HG03432 (cell line): ENCODE results near the gene RAB27B.
"Not testable (repeated sequence)": the region's sequence is repeated elsewhere in the genome, so short reads cannot be mapped to it uniquely, and the experiment has no call there.

ENCODE experiments used
- ATAC-seq: cut with Tn5 transposase; IDR thresholded peaks from one replicate; pipeline ENCODE4 v1.9.1; 2021; ENCODE audit warnings: mild to moderate bottlenecking, moderate library complexity; ENCODE audit not compliant: unreplicated experiment

RAB27B gene, protein sequence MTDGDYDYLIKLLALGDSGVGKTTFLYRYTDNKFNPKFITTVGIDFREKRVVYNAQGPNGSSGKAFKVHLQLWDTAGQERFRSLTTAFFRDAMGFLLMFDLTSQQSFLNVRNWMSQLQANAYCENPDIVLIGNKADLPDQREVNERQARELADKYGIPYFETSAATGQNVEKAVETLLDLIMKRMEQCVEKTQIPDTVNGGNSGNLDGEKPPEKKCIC

DNA sequence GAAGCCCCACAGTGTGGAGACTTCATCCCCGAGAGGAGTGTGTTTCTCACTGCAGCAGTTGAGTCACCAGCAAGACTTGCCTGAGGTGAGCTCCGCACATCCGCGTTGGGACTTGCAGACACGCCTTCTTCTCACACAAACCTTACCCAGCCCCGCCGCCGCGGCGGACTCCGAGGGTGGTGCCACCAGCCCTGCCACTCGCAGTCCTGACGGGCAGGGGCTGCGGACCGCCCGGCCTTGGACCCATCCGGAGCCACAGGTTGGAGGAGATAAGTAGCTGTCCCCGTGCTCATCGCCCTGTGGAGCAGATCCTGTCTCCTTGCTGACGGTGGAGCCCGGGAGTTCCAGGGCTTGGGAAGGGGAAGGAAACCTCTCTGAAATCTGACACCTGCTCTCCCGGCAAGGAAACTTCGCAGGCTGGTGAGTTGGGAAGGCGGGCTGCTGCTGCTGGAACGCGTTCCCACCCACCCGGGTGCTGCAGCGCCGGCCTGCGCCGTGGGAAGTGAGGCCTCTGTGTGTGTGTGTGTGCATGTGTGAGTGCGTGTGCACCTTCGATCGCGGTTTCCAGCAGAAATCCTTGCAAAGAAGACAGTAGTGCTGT, at the start of gene RAB27B:
RAB27B (plus strand) TSS at position 197 of the 601 bp plus-strand sequence. CDS start 49,109 bp downstream, outside the sequence.
- ATAC-seq: peak; percentile 76

DNA sequence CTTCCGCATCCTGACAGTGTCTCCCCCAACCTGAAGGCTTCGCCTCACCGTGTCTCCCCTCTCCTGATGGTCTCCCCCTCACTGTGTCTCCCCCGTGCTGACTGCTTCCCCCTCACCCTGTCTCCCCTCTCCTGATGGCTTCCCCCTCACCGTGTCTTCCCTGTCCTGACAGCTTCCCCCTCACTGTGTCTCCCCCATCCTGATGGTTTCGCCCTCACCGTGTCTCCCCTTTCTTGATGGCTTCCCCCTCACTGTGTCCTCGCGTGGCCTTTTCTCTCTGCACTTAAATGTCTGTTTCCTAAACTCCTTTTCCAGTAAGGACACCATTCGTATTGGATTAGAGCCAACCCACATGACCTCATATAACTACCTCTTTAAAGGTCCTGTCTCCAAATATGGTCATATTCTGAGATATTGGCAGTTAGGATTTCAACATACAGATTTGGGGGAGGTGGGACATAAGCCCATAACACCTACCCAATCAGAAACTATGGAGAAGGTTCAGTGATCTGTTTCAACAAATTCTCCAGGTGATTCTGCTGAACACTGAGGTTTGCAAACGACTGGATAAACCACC, 47.9 kb upstream of the RAB27B start:
- no peak for ATAC-seq

DNA sequence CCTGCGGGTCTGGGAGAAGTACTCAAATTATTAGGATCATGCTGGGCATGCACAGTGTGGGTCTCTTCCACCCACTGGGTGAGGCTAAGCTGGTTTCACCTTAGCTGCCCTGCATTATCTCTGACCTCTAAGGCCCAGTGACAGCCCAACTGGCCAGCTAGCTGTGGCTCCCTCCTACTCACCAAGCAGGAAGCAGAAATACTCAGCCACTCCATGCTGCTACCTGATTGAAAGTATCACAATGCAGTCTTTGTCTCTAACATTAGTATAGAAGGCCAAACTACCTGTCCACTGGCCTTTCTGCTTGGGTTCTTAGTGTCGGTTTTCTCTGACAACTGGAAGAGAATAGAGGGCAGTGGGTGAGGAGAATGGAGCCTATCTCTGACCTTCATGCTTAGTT, 47.3 kb upstream of the RAB27B start:
- ATAC-seq: no peak

DNA sequence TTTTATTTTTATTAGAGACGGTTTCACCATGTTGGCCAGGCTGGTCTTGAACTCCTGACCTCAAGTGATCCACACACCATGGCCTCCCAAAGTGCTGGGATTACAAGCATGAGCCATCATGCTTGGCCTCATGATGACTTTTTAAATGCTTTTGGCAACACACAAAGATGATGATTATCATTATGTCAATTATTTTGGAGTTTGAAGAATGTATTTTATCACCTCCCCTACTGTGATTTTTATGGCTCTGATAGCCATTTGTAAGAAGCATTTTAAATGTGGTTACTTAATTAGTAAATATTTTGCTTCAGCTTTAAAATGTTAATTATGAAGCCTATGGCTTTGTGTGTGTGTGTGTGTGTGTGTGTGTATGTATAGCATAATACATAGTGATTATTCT, 45.1 kb upstream of the RAB27B start:
- ATAC-seq: no peak

DNA sequence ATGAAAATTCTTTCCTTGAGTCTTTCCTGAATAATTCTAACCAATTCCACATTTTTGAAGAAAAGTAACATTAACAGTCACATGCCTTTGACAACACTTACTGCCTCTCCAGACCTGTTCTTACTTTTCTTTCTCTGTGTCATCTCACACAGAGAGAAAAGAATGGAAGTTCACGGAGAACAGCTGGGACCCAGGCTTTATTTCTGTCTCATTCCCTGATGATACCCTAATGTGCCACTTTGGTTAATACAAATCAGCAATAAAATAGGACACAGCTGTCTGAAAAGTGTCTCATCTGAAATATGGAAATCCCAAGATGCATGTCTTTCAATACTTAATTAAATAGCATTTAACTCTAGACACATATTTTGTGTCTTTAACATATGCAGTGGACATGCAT, 42.1 kb upstream of the RAB27B start:
- ATAC-seq: no peak

DNA sequence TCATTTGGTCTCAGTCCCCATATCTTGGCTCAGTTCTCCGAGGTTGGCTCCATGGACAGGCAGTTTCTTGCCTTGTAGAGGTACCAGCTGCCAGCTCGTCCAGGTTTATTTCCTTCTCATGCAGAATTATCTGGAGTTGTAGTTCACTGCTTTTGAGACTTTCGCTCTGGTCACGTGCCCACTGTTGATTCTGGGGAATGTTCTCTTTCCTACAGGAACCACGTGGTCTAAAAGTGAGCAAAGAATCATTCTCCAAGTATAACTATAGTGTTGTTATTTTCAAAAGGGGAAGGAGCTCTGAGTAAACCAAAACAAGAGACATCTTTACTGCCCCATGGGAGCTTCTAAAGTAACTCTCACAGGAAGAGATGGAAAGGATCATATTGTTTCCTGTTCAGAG, 41.2 kb upstream of the RAB27B start:
- no peak for ATAC-seq

DNA sequence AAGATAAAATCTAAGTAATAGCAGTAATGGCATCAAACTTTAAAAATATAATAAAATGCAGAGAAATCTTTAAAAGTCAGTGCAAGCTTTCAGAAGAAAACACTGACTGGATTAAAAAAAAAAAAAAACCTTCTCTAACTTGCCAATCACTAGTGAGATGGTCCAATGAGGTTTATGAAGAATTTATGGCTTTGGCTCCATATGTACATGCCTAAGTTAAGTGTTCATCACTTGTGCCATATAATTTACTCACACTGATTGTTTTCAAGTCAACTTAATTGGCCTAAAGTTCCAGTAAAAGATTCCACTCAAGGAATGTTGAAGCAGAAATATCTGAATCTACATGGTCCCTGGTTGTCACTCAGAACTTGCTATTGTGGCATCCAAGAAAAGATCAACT, 40.7 kb upstream of the RAB27B start:
- ATAC-seq: no peak

DNA sequence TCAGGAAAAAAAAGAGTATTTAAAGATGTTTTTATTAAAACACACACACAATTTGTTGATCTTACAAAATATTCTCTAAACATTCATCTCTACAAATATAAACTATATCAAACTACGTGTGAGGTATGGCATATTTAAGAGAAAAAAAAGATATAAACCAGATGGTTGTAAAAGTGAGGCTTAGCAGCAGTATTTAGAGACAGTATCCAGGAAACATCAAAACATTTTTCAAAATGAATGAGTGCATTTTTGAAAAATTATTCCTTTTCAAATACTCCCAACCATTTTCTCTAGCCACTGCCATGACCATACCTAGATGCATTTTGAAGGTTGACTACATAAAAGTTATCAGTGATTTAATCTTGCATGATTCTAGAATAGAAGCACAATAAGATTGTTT, 38.2 kb upstream of the RAB27B start:
- ATAC-seq: no peak

DNA sequence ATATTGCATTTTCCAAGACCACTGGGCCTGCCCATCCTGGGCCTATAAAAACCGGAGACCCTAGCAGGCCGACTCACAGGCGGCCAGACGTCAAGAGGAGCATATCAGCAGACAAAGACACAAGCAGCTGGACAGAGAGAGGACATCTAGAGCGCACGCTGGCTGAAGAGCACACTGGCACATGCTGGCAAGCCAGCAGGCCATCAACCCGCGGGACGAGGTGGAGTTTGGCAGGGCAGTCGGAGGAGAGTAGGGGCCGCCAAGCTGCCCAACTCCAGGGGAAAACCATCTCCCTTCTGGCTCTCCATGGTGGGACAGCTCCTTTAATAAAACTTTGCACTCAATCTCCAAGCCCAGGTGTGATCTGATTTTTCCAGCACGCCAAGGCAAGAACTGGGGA, 36.6 kb upstream of the RAB27B start:
- no peak for ATAC-seq

DNA sequence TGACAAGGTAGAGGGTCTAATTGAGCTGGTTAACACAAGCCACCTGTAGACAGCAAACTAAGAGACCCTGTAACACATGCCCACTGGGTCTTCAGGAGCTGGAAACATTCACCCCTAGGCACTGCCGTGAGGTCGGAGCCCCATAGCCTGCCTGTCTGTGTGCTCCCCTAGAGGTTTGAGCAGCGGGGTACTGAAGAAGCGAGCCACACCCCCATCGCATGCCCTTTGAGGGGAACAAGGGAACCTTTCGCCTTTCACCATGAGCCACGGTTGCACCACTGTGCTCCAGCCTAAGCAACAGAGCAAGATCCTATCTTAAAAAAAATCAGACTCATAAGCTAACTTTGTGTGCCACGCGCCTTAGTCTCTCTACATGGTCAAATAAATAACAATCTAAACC, 36.2 kb upstream of the RAB27B start:
- ATAC-seq: no peak

DNA sequence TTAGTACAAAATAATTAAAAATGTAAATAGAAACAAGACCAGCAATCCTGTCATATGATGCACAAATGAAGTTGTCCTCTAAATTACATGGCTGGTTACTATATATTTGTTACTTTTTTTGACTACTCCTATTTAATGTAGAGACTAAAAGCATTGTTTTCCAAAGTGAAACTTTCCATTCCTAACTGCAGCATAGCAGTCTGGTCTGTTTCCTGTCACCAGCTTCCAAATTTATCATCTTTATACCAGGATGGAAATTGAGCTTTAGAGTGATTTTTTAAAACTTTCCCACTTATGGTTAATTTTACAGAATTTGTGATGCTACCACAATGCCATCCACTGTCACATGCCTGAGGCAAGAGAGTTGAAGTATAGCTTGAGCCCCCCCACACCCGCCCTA, 33.5 kb upstream of the RAB27B start:
- ATAC-seq: no peak

DNA sequence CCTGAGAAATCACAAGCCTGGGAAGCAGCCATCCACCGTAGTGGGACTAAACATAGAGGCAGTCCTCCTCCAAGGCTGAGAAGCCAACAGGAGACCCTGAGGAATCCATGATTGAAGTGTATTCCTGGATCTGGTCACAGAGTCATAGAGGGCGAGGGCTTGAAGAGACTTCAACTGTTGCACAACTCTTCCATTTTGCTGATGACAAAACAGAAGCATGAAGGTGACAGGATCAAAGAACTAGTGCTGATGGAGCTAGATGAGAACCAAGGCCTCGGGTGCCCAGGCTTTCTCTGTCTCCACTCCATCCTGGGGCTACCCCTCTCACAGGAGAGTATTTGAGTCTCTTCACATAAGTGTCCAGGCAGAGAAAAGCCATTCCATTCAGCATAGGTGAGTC, 30.1 kb upstream of the RAB27B start:
- ATAC-seq: no peak

DNA sequence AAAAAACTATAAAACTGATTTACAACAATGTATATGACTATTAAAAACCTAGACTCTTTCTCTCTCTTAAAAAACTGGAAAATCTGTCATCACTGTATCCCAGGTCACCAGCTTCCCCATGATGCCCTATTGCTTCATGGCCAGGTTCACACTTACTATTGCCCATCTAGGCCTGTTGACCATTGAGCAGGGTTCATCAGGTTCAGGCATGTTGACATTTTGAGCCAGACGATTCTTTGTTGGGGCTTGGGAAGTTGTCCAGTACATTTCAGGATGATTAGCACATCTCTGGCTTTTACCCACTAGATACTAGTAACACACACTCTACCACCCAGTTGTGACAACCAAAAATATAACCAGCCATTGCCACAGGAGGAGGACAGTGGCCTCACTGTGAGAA, 26.9 kb upstream of the RAB27B start:
- ATAC-seq: no peak

DNA sequence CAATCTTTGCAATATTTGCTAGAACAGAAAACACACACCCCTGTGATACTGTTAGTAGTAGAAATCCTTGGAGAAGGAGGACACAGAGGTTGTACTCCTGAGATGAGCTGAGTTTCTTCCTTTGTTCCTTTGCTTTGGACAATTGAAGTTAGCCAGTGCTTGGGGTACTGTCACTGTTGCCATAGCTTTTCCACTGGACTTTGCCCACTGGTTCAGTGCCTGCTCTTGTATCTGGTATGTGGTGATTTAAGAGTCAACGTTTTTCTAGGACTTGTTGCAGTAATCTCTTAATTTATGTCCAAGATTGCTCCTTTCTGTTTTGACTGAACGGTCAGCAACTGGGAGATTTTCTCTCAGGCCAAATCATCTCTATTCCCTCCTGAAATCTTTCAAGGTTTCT, 26.1 kb upstream of the RAB27B start:
- ATAC-seq: no peak

DNA sequence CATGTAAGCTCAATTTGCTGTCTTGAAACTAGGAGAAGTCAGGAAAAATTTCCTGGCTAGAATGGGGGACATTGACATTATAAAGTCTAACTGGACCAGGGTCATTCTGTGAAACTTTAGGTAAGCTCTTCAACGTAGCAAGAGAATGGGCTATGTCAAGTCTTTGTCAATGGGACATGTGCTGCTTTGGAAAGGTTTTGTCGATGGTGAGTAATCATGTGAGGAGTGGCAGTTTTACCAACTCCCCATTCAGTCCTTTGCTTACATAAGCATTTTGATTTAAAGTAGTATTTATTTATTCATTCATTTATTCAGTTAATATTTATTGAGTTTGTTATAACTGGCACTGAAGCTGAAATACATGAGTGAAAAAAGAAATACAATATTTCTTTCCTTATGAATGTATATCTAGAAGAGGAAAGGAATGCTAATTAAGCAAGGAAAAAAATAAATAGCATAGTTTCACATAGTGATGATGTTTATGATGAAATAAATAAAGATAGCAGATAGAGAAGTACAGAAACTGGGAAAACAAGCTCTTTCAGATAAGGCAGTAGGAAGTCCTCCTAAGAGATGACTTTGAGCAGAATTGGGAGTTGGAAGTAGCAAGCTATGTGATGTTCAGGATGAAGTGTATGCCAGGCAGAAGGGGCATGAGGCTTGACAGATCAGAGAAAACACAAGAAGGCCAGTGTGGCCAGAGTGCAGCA, 25.4 kb upstream of the RAB27B start:
- no peak for ATAC-seq

DNA sequence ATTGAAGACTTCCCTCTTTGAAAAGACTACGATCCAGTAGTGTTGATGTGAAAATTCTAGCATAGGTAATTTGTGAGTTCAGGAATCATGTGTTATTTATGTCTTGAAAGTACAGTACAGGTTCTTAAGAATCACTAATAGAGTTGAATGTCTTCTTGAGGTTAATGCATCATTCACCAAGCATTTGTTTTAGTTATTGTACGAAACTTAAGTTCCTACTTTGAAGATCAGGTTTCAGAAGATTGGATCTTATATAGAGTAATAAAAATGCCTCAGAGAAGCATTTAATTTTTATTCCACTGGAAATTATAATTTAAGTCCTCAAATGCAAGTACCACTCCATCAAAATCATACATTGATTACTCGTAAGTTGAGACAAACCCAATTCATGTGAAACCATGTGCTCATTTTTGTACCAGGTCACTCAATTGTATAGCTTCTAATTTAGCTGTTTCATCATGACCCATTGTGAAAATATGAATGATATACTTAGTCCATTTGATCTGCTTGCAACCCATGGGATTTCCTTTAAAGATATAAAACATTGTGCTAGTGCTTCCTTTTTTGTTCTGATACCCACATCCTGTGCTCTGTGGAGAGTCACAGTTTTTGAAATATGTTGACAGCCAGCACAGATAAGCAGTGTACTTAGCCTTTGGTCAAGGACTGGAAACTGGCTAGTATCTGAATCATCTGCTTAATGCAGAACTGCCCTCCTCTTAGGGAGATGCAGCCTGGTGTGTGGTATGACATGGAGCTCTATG, 22.5 kb upstream of the RAB27B start:
- no peak for ATAC-seq

DNA sequence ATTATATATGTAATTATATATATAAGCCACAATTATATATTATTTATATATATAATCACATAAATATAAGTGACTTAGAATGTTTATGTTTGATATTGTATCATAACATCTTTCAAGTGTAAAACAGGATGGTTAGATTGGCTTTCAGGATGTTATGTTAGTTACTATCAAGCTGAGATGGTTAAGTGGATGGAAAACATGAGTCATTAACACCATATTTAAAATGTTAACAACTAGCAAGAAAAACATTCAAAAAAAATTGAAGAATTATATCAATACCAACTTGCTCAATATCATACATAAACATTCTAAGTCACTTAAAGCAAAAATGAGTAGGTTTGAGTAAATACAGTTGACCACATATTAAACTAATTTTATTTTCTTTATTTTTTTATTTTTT, 21.8 kb upstream of the RAB27B start:
- no peak for ATAC-seq

DNA sequence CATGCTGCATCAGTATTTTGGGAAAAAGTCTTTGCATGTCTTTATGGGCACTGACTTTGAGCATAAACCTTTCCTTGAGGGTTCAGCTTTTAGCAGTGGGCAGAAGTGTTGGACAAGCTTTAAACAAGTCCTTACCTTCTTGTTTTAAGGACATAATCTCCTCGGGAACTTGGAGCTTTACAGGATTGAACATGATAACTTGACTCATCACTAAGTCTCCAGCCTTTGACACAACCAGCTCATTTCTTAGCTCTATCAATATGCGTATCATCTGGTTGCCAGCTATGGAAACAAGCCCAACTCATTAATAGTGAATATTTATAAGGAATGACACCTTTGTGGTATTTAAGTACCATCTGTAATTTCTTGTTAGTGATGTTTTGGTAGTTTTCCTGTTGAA, 21.0 kb upstream of the RAB27B start:
- ATAC-seq: no peak

DNA sequence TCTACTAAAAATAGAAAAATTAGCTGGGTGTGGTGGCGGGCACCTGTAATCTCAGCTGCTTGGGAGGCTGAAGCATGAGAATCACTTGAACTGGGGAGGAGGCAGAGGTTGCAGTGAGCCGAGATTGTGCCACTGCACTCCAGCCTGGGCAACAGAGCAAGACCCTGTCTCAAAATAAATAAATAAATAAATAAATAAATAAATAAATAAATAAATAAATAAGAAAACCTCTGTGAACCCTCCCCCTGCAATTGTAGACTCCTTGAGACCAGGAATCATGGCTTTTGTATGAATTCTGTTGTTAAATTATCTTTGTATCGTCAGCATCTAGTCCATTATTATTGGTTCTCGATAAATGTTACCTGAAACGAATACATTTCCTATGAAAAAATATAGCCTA, 17.6 kb upstream of the RAB27B start:
- ATAC-seq: not testable (repeated sequence)

DNA sequence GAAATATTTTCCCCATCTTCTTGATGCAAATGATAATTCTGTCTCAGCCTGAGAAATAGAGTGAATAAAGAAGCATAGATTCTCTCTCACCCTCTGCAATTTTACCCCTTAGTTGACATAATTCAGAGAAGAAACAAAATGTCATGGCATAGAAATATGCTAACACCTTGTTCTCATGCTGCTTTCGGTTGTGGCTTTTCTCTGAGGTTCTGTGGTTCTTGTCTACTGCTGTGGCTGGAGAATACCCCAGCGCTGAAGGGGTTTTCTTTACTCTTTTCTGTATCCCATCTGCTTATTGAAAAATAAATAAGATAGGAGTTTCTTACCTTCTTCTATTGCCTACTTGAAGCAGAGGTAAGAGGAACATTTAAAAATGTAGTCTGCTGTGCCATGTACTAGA, 15.4 kb upstream of the RAB27B start:
- peak; percentile 81 for ATAC-seq

DNA sequence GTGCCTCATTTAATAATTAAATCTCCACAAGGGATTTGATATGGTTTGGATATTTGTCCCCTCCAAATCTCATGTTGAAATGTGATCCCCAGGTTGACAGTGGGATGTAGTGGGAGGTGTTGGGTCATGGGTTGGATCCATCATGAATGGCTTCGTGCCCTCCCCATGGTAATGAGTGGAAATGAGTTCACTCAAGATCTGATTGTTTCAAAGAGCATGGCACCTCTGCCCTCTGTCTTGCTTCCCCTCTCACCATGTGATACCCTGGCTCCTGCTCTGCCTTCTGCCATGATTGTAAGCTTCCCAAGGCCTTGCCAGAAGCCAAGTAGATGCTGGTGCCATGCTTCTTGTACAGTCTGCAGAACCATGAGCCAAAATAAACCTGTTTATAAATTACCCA, 15.0 kb upstream of the RAB27B start:
- no peak for ATAC-seq
